ENCODE measurements around the gene DENND11. TPM values are rescaled to one million over a fixed set of nuclear protein-coding genes. Genes with fewer than 3 reads are reported as not detected.

The DENND11 gene
- total and polyA plus RNA-seq, 3 experiments from 2014 or later = 17.3 to 27.4 (median 25.9) TPM

DNA sequence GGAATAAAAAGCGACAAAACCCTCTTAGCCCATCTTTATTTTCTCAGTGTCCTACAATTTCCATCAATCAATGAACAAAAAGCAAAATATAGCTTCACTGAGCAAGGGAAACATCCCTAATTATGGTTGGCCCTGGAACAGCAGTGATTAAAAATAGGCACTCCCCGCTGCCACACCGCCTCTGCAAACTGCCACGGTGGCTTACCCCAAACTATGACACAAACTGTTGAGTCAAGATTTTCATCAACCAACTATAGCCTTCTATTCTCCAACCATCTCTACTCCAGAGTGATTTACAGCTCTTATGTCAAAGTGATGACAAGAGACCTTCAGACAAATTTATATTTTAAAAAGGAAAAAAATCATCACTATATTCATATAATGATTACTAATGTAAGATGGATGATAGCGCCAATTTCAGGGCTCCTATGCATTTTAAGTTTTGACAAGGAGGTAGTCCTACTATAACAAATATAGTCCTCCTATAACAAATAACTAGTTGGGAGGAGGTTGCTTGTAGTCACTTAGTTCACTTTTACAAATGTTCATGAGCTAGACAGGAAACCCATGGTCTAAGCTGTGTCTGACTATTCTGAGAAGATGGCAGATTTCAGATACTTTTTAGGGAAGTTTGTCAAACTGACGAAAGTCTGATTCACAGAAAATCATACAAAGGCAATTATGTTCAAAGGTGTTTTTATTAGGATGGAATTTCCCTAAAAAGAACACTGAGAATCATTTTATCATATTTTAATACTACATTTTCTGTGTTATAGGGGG, 26.3 kb downstream of the DENND11 start:
- Histone ChIP-seq H3K9me3 (ENCODE audit: low read length) (no peaks in the 10 kb centered on the region), H3K27me3 (ENCODE audit: insufficient read depth, low read length, poor library complexity, severe bottlenecking) (no peaks in the 10 kb centered on the region), H3K4me3 (ENCODE audit: low read length) (no peak overlapping the region), H3K27ac (ENCODE audit: low read depth, low read length) (no peak overlapping the region), H3K4me1 (ENCODE audit: insufficient read depth, low read length) (no peaks in the 10 kb centered on the region), H3K36me3 (ENCODE audit: insufficient read depth, low read length) (peaks cover 6% of the 10 kb centered on the region)
- CTCF ChIA-PET = no interaction called here
- POLR2A ChIA-PET = no interaction called here
- Mint-ChIP-seq H3K4me1 (peaks cover 2 to 4% (median 3%) of the 10 kb centered on the region in 3 donors), H3K36me3 (peaks cover 0 to 56% (median 19%) of the 10 kb centered on the region in 3 donors), H3K27me3 (no peaks in the 10 kb centered on the region), H3K27ac (peak overlapping the region in 2 of 8 donors; percentile 36 to 51), H3K4me3 (no peak overlapping the region), H3K9me3 (no peaks in the 10 kb centered on the region)
- no peak for DNase-seq

DNA sequence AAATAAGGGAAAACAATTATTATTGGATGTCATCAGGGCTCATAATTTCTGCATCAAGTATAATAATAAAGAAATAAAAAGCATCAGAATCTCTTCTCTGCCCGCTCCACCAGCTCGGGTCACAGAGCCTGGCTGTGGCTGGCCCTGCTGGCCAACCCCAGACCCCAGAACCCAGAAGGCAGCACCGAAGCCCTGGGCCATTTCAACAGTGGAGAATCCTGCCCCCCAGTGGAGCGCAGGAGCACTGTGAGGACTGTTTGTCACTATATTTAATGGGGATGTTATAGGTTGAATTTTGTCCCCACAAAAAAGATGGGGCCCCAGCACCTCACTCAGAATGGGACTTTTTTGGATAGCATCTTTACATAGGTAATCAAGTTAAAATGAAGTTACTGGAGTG, 27.3 kb downstream of the DENND11 start:
- H3K36me3 ChIP-seq (ENCODE audit: insufficient read depth, low read length) = peaks cover 8% of the 10 kb centered on the region
- H3K9me3 ChIP-seq (ENCODE audit: low read length) = no peaks in the 10 kb centered on the region
- Mint-ChIP-seq H3K4me1 (no peaks in the 10 kb centered on the region), H3K4me3 (no peak overlapping the region), H3K27ac (peak overlapping the region in 2 of 8 donors; percentile 12 to 29), H3K36me3 (peaks cover 0 to 52% (median 15%) of the 10 kb centered on the region in 3 donors), H3K9me3 (no peaks in the 10 kb centered on the region), H3K27me3 (no peaks in the 10 kb centered on the region)
- no peaks in the 10 kb centered on the region for H3K27me3 ChIP-seq (ENCODE audit: insufficient read depth, low read length, poor library complexity, severe bottlenecking)
- no peak overlapping the region for H3K4me3 ChIP-seq (ENCODE audit: low read length)
- no peak overlapping the region for H3K27ac ChIP-seq (ENCODE audit: low read depth, low read length)
- DNase-seq = no peak
- ChIA-PET POLR2A (no interaction called here), CTCF (no interaction called here)
- no peaks in the 10 kb centered on the region for H3K4me1 ChIP-seq (ENCODE audit: insufficient read depth, low read length)

DNA sequence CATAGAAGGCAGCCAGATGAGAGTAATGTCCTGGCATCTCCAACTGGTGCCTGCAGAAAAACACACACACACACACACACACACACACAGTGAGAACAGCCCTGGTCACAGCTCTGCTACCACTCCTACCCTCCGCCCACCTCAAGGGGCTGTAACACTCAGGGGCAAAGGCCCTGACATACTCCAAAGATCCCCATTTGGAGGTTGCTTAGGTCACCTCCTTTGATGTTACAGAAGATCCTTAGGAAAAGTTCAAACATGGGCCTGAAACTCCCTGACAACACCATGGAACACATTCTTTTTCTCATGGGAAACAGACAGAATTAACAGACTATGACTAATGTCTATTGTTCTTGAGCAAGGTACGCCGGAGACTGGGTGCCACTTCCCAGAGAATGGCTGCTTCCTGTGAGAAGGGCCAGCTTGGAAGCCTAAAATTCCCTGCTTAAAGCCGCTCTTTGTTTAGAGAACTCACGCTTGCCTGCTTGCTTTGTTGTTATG, 27.7 kb downstream of the DENND11 start:
- no peak overlapping the region for H3K27ac ChIP-seq (ENCODE audit: low read depth, low read length)
- peaks cover 0 to 52% (median 15%) of the 10 kb centered on the region in 3 donors for H3K36me3 Mint-ChIP-seq
- no peaks in the 10 kb centered on the region for H3K9me3 Mint-ChIP-seq
- H3K4me1 Mint-ChIP-seq = no peaks in the 10 kb centered on the region
- no peaks in the 10 kb centered on the region for H3K27me3 ChIP-seq (ENCODE audit: insufficient read depth, low read length, poor library complexity, severe bottlenecking)
- H3K4me3 ChIP-seq (ENCODE audit: low read length) = no peak overlapping the region
- POLR2A ChIA-PET = no interaction called here
- peak overlapping the region in 3 of 8 donors; percentile 12 to 61 (median 51) for H3K27ac Mint-ChIP-seq
- CTCF ChIA-PET = no interaction called here
- no peaks in the 10 kb centered on the region for H3K9me3 ChIP-seq (ENCODE audit: low read length)
- H3K36me3 ChIP-seq (ENCODE audit: insufficient read depth, low read length) = peaks cover 8% of the 10 kb centered on the region
- no peak for DNase-seq
- no peak overlapping the region for H3K4me3 Mint-ChIP-seq
- H3K27me3 Mint-ChIP-seq = no peaks in the 10 kb centered on the region
- no peaks in the 10 kb centered on the region for H3K4me1 ChIP-seq (ENCODE audit: insufficient read depth, low read length)

DNA sequence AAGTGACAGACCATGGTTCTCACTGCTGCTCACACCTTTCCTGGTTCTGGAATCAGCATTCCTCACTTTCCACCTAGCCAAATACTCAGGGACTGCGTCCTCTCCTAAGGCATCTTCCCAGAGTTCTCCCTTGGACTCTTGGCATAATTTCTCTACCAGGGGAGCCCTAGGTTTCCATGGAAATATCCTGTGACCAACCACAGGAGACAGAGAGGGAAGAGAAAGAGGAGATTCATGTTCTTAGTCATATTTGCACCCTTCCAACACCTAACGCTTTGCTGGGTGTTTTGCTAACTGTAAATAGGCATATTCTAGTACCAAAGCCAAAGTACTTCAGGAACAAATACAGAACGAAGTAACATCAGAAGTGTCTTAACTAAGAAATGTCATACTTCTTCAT, 28.6 kb downstream of the DENND11 start:
- no peaks in the 10 kb centered on the region for H3K9me3 Mint-ChIP-seq
- Histone ChIP-seq H3K9me3 (ENCODE audit: low read length) (no peaks in the 10 kb centered on the region), H3K4me3 (ENCODE audit: low read length) (no peak overlapping the region), H3K27ac (ENCODE audit: low read depth, low read length) (no peak overlapping the region), H3K27me3 (ENCODE audit: insufficient read depth, low read length, poor library complexity, severe bottlenecking) (no peaks in the 10 kb centered on the region), H3K36me3 (ENCODE audit: insufficient read depth, low read length) (peaks cover 8% of the 10 kb centered on the region), H3K4me1 (ENCODE audit: insufficient read depth, low read length) (no peaks in the 10 kb centered on the region)
- no peak overlapping the region for H3K4me3 Mint-ChIP-seq
- H3K27me3 Mint-ChIP-seq = no peaks in the 10 kb centered on the region
- POLR2A ChIA-PET = interaction anchor here (0.6 kb wide), 1 partner anchor 1539 kb away, joined by 3 read pairs; no protein-coding TSS in a partner anchor
- DNase-seq = no peak
- CTCF ChIA-PET = interaction anchor here (1.9 kb wide), 1 partner anchor 64 kb away, joined by 7 read pairs; the partner anchor contains the start of gene SSBP1
- H3K4me1 Mint-ChIP-seq = no peaks in the 10 kb centered on the region
- peak overlapping the region in 1 of 8 donors; percentile 17 for H3K27ac Mint-ChIP-seq
- H3K36me3 Mint-ChIP-seq = peaks cover 0 to 51% (median 15%) of the 10 kb centered on the region in 3 donors

DNA sequence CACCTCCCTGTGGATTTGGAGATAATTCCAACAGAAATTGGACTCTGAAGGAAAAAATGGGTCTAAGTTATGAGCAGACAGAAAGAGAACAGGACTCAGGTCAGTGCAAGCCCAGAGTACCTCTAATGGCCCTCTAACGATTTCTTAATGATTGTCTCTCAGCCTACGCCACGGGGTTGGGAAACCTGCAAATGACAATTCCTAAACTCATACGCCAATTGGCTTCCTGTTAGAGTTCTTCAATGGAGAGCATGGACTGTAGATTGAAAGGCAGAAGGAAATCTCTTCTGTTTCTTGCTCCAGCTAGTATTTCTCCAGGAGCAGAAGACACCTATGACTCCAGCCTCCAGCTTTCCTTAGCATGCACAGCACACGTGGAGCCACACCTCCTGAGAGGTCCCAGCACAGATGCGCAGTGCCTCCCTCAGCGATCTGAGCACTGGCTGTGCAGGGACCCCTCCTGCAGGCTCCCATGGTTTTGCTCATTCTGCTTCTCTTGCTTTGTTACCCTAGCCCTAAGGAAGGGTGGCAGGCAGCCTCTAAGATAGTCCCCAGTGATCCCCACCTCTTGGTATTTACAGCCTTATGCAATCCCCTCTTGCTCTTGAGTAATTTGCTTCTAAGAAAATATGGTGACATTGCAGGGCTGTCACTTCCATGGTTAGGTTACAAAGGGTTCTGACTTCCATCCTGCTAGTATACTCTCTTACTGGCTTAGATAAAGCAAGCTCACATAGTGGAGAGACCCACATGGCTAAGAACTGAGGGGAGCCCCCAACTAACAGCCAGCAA, 30.1 kb downstream of the DENND11 start:
- Mint-ChIP-seq H3K4me3 (no peak overlapping the region), H3K27ac (peak overlapping the region in 3 of 8 donors; percentile 3 to 35 (median 11)), H3K27me3 (no peaks in the 10 kb centered on the region), H3K4me1 (no peaks in the 10 kb centered on the region), H3K36me3 (peaks cover 0 to 58% (median 16%) of the 10 kb centered on the region in 3 donors), H3K9me3 (no peaks in the 10 kb centered on the region)
- no peaks in the 10 kb centered on the region for H3K27me3 ChIP-seq (ENCODE audit: insufficient read depth, low read length, poor library complexity, severe bottlenecking)
- CTCF ChIA-PET = interaction anchor here (1.4 to 1.9 kb wide), 2 partner anchors 17 to 66 kb away, joined by 3 to 7 read pairs; partner anchors contain the start of gene SSBP1
- POLR2A ChIA-PET = no interaction called here
- no peak overlapping the region for H3K27ac ChIP-seq (ENCODE audit: low read depth, low read length)
- H3K4me1 ChIP-seq (ENCODE audit: insufficient read depth, low read length) = no peaks in the 10 kb centered on the region
- no peaks in the 10 kb centered on the region for H3K9me3 ChIP-seq (ENCODE audit: low read length)
- no peak overlapping the region for H3K4me3 ChIP-seq (ENCODE audit: low read length)
- no peak for DNase-seq
- H3K36me3 ChIP-seq (ENCODE audit: insufficient read depth, low read length) = peaks cover 8% of the 10 kb centered on the region

DNA sequence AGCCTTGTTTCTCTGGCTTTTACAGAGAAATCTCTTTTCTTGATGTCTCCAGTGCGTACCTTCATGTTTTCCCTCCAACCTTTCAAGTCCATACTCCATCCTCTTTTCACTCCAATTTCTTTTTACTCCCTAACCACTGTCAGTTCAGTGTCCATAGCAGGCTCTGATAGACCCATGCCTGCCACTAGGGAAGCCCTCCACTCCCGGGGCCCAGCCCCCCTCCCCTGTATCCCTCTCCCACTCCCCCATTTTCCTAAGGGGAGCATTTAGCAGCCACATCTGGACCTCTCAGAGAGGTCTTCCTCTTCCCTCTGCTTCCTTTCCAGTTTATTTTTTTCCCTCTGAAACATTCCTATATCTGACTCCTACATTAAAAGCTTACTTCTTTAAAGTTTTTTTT, 33.1 kb downstream of the DENND11 start:
- H3K4me1 ChIP-seq (ENCODE audit: insufficient read depth, low read length) = no peaks in the 10 kb centered on the region
- peaks cover 22% of the 10 kb centered on the region for H3K36me3 ChIP-seq (ENCODE audit: insufficient read depth, low read length)
- no peak overlapping the region for H3K27ac ChIP-seq (ENCODE audit: low read depth, low read length)
- Mint-ChIP-seq H3K36me3 (peaks cover 7 to 71% (median 21%) of the 10 kb centered on the region in 3 donors), H3K27ac (peak overlapping the region in 7 of 8 donors; percentile 14 to 87 (median 61)), H3K4me1 (peaks cover 0 to 5% (median 0%) of the 10 kb centered on the region in 3 donors), H3K27me3 (no peaks in the 10 kb centered on the region), H3K4me3 (no peak overlapping the region), H3K9me3 (no peaks in the 10 kb centered on the region)
- H3K9me3 ChIP-seq (ENCODE audit: low read length) = no peaks in the 10 kb centered on the region
- ChIA-PET CTCF (interaction anchor here (1.4 kb wide), 1 partner anchor 69 kb away, joined by 3 read pairs; no protein-coding TSS in a partner anchor), POLR2A (no interaction called here)
- no peaks in the 10 kb centered on the region for H3K27me3 ChIP-seq (ENCODE audit: insufficient read depth, low read length, poor library complexity, severe bottlenecking)
- no peak for DNase-seq
- no peak overlapping the region for H3K4me3 ChIP-seq (ENCODE audit: low read length)

DNA sequence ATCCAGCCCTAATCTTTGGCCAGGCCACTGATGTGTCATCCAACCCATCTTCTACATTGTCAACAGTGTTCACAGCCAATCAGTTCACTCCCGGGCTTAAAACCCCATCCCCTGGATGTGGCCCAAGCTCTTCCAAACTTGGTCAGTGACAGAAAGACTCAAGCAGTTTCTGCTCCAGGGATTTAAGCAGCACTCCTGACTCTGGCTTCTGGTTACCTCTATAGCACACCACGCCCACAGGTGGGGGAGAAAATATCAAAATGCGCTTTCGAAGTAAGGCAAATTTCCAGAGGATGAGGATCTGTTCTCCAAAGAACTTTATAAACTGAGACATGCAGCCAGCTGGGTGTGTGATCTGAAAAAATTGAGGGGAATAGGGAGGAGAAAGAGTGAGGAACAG, 35.9 kb downstream of the DENND11 start:
- Histone ChIP-seq H3K27ac (ENCODE audit: low read depth, low read length) (no peak overlapping the region), H3K9me3 (ENCODE audit: low read length) (no peaks in the 10 kb centered on the region), H3K36me3 (ENCODE audit: insufficient read depth, low read length) (peaks cover 21% of the 10 kb centered on the region), H3K4me1 (ENCODE audit: insufficient read depth, low read length) (no peaks in the 10 kb centered on the region), H3K4me3 (ENCODE audit: low read length) (no peak overlapping the region), H3K27me3 (ENCODE audit: insufficient read depth, low read length, poor library complexity, severe bottlenecking) (no peaks in the 10 kb centered on the region)
- ChIA-PET POLR2A (no interaction called here), CTCF (interaction anchor here (0.7 kb wide), 1 partner anchor 8 kb away, joined by 3 read pairs; no protein-coding TSS in a partner anchor)
- Mint-ChIP-seq H3K4me1 (peaks cover 4 to 13% (median 6%) of the 10 kb centered on the region in 3 donors), H3K27me3 (no peaks in the 10 kb centered on the region), H3K4me3 (no peak overlapping the region), H3K36me3 (peaks cover 7 to 76% (median 26%) of the 10 kb centered on the region in 3 donors), H3K27ac (peak overlapping the region in 6 of 8 donors; percentile 10 to 80 (median 49)), H3K9me3 (no peaks in the 10 kb centered on the region)
- DNase-seq = no peak

Measured in CD8-positive, alpha-beta memory T cell (primary cell).